H1 (cell line): ENCODE measurements around the gene HSD17B13. TPM values are rescaled to one million over a fixed set of nuclear protein-coding genes. Genes with fewer than 3 reads are reported as not detected.

Experiments
- CTCF ChIA-PET: fragments of 300-600 bp; sonication (Branson Sonifier 250); formaldehyde crosslinking; loops from one replicate; lab custom pipeline; 2021; ENCODE audit not compliant: partially characterized antibody; lab: Charles Lee
- POLR2A ChIA-PET: fragments of 300-600 bp; sonication (Branson Sonifier 250); formaldehyde crosslinking; loops from one replicate; lab custom pipeline; 2021; ENCODE audit warnings: inconsistent platforms; ENCODE audit not compliant: partially characterized antibody; lab: Charles Lee
- DNase-seq, 2 experiments: peaks; one replicate each; pipeline versions ENCODE4 v3.0.0 to v3.0.0-alpha.2; 2010 to 2022; ENCODE audit warnings: low spot score in 2 of 2, low read depth in 1 of 2, mixed read lengths in 1 of 2
- FAIRE-seq: peaks from 2 replicates; lab custom pipeline; 2011; peaks lifted over from hg19 to GRCh38; lab: Jason Lieb, UNC
- H2AFZ ChIP-seq: 2 replicates; pipeline ENCODE4 v1.8.1; 2012; ENCODE audit warnings: low read length, inconsistent platforms
- H2AK5ac ChIP-seq: 2 replicates; pipeline ENCODE4 v1.6.1; 2013; ENCODE audit warnings: low read depth, low read length
- H2BK120ac ChIP-seq: replicated peaks from 2 replicates; pipeline ENCODE3; 2013; ENCODE audit warnings: low read depth, low read length, inconsistent platforms
- H2BK12ac ChIP-seq: 2 replicates; pipeline ENCODE4 v1.6.1; 2013; ENCODE audit warnings: low read depth, low read length
- H2BK15ac ChIP-seq: 2 replicates; pipeline ENCODE4 v1.6.1; 2013; ENCODE audit warnings: low read length
- H2BK20ac ChIP-seq: 2 replicates; pipeline ENCODE4 v1.6.1; 2013; ENCODE audit warnings: low read length
- H2BK5ac ChIP-seq: 2 replicates; pipeline ENCODE4 v1.6.1; 2013; ENCODE audit warnings: low read depth, low read length
- H3K14ac ChIP-seq: 2 replicates; pipeline ENCODE4 v1.6.1; 2013; ENCODE audit warnings: inconsistent platforms; ENCODE audit not compliant: insufficient read length
- H3K18ac ChIP-seq: 2 replicates; pipeline ENCODE4 v1.6.1; 2013; ENCODE audit warnings: low read length; ENCODE audit errors: extremely low read depth
- H3K23ac ChIP-seq: 2 replicates; pipeline ENCODE4 v1.6.1; 2013; ENCODE audit warnings: inconsistent platforms; ENCODE audit not compliant: insufficient read length
- H3K23me2 ChIP-seq: 2 replicates; pipeline ENCODE4 v1.6.1; 2013; ENCODE audit warnings: low read depth, low read length
- H3K27ac ChIP-seq: 2 replicates; pipeline ENCODE4 v1.6.1; 2011; ENCODE audit warnings: low read depth, low read length, inconsistent platforms
- H3K27me3 ChIP-seq, 4 experiments: replicated peaks in 1 of 4; 1 replicate in 1 of 4; 2 replicates in 3 of 4; pipeline versions ENCODE4 v1.6.1 to v1.8.1; 2011 to 2013; ENCODE audit warnings: low read length in 3 of 4, mild to moderate bottlenecking in 3 of 4, inconsistent platforms in 2 of 4, mixed read lengths in 2 of 4, moderate library complexity in 1 of 4; ENCODE audit not compliant: control insufficient read depth in 3 of 4, insufficient read depth in 3 of 4; ENCODE audit errors: extremely low read depth in 1 of 4
- H3K36me3 ChIP-seq, 4 experiments: 2 replicates each; pipeline versions ENCODE4 v1.6.1 to v1.8.1; 2011 to 2013; ENCODE audit warnings: mild to moderate bottlenecking in 4 of 4, low read length in 3 of 4, moderate library complexity in 2 of 4, control low read depth in 1 of 4, inconsistent platforms in 1 of 4; ENCODE audit not compliant: insufficient read depth in 4 of 4, control insufficient read depth in 2 of 4
- H3K4ac ChIP-seq: replicated peaks from 2 replicates; pipeline ENCODE3; 2013; ENCODE audit warnings: low read length, low read depth, mixed read lengths, inconsistent platforms; ENCODE audit not compliant: insufficient read length
- H3K4me1 ChIP-seq, 4 experiments: replicated peaks in 1 of 4; 1 replicate in 1 of 4; 2 replicates in 3 of 4; pipeline versions ENCODE4 v1.6.1 to v1.8.1; 2011 to 2013; ENCODE audit warnings: low read length in 3 of 4, inconsistent platforms in 2 of 4, mixed read lengths in 1 of 4; ENCODE audit not compliant: insufficient read depth in 4 of 4, control insufficient read depth in 3 of 4
- H3K4me2 ChIP-seq, 2 experiments: 2 replicates each; pipeline versions ENCODE4 v1.6.1 to v1.8.1; 2011 to 2013; ENCODE audit warnings: low read depth in 2 of 2, low read length in 2 of 2, control low read depth in 1 of 2, inconsistent platforms in 1 of 2, mild to moderate bottlenecking in 1 of 2; ENCODE audit not compliant: insufficient read depth in 1 of 2
- H3K4me3 ChIP-seq, 4 experiments: fragments of 200-600, 300-600 bp in 1 of 4; sonication (generic), shearing (Covaris generic), sonication (Bioruptor Twin) in 1 of 4; 2 replicates each; pipeline versions ENCODE4 v1.5.1 to v1.8.1; 2011 to 2016; ENCODE audit warnings: low read length in 4 of 4, low read depth in 3 of 4, control low read depth in 2 of 4, inconsistent platforms in 2 of 4, mild to moderate bottlenecking in 2 of 4, mixed read lengths in 1 of 4, moderate library complexity in 1 of 4; ENCODE audit not compliant: insufficient read depth in 2 of 4; ENCODE audit errors: extremely low read depth in 1 of 4
- H3K56ac ChIP-seq: replicated peaks from 2 replicates; pipeline ENCODE3; 2013; ENCODE audit warnings: low read depth, mild to moderate bottlenecking, mixed read lengths, low read length, inconsistent platforms; ENCODE audit not compliant: insufficient read length
- H3K79me1 ChIP-seq: 2 replicates; pipeline ENCODE4 v1.6.1; 2013; ENCODE audit warnings: low read depth, low read length, control low read depth
- H3K79me2 ChIP-seq, 2 experiments: 2 replicates each; pipeline versions ENCODE4 v1.6.1 to v1.8.1; 2012 to 2013; ENCODE audit warnings: low read length in 2 of 2, mild to moderate bottlenecking in 2 of 2, inconsistent platforms in 1 of 2; ENCODE audit not compliant: insufficient read depth in 2 of 2, control insufficient read depth in 1 of 2
- H3K9ac ChIP-seq, 4 experiments: replicated peaks in 1 of 4; 1 replicate in 1 of 4; 2 replicates in 3 of 4; pipeline versions ENCODE4 v1.6.1 to v1.8.1; 2011 to 2013; ENCODE audit warnings: low read depth in 3 of 4, low read length in 3 of 4, control low read depth in 2 of 4, mild to moderate bottlenecking in 2 of 4, moderate library complexity in 2 of 4, inconsistent platforms in 1 of 4; ENCODE audit errors: extremely low read depth in 1 of 4
- H3K9me3 ChIP-seq, 2 experiments: 2 replicates each; pipeline versions ENCODE4 v1.6.1 to v1.8.1; 2012 to 2013; ENCODE audit warnings: mild to moderate bottlenecking in 2 of 2, moderate library complexity in 2 of 2, control low read depth in 1 of 2, inconsistent platforms in 1 of 2, low read depth in 1 of 2, low read length in 1 of 2, mixed read lengths in 1 of 2; ENCODE audit not compliant: insufficient read depth in 2 of 2
- H4K20me1 ChIP-seq, 2 experiments: replicated peaks in 1 of 2; 2 replicates each; pipeline versions ENCODE3 to v1.8.1; 2011 to 2013; ENCODE audit warnings: inconsistent platforms in 2 of 2, low read length in 2 of 2, mild to moderate bottlenecking in 1 of 2; ENCODE audit not compliant: insufficient read depth in 2 of 2, control insufficient read depth in 1 of 2
- H4K5ac ChIP-seq: 2 replicates; pipeline ENCODE4 v1.6.1; 2013; ENCODE audit warnings: low read length, low read depth, mixed read lengths, inconsistent platforms; ENCODE audit not compliant: insufficient read length
- H4K8ac ChIP-seq: 2 replicates; pipeline ENCODE4 v1.8.0; 2013; ENCODE audit warnings: mild to moderate bottlenecking, moderate library complexity, low read length, inconsistent platforms; ENCODE audit not compliant: insufficient read depth; ENCODE audit errors: extremely low read depth
- H4K91ac ChIP-seq: replicated peaks from 2 replicates; pipeline ENCODE3; 2013; ENCODE audit warnings: low read length, mixed read lengths, inconsistent platforms; ENCODE audit not compliant: insufficient read length
- ATF3 ChIP-seq: IDR thresholded peaks from 2 replicates; pipeline ENCODE4 v1.6.1; 2011; ENCODE audit warnings: low read depth, mild to moderate bottlenecking, low read length; ENCODE audit not compliant: insufficient read depth
- BCL11A ChIP-seq, 2 experiments: IDR thresholded peaks; one replicate each; pipeline ENCODE4 v1.6.1; 2011; ENCODE audit warnings: low read depth in 2 of 2, low read length in 2 of 2, mild to moderate bottlenecking in 2 of 2
- CEBPB ChIP-seq: IDR thresholded peaks from 2 replicates; pipeline ENCODE4 v1.6.1; 2012; ENCODE audit warnings: low read depth, low read length
- CHD2 ChIP-seq: IDR thresholded peaks from 2 replicates; pipeline ENCODE4 v1.6.1; 2012; ENCODE audit warnings: low read length, improper control_type of control experiment
- KDM5A ChIP-seq: fragments of 200-600 bp; IDR thresholded peaks from 2 replicates; pipeline ENCODE4 v1.7.1; 2012; ENCODE audit warnings: mild to moderate bottlenecking, low read length, inconsistent platforms, mixed read lengths
- MAX ChIP-seq: IDR thresholded peaks from 2 replicates; pipeline ENCODE4 v1.6.1; 2012; ENCODE audit warnings: inconsistent platforms
- RAD21 ChIP-seq, 2 experiments: IDR thresholded peaks in 1 of 2; conservative IDR thresholded peaks in 1 of 2; 2 replicates each; pipeline ENCODE4 v1.6.1; 2011; ENCODE audit warnings: low read depth in 2 of 2, low read length in 2 of 2, improper control_type of control experiment in 1 of 2, inconsistent platforms in 1 of 2, mild to moderate bottlenecking in 1 of 2, moderate library complexity in 1 of 2
- RXRA ChIP-seq: IDR thresholded peaks from 2 replicates; pipeline ENCODE4 v1.6.1; 2011; ENCODE audit warnings: low read depth, mild to moderate bottlenecking, low read length, moderate library complexity; ENCODE audit not compliant: insufficient read depth
- WGBS, 2 experiments: shearing (Covaris generic) in 1 of 2; methylation state at CpG; one replicate each; pipeline versions ENCODE4 v1.1.6 to v1.1.7; 2013 to 2015; ENCODE audit warnings: low lambda C conversion rate in 2 of 2, mixed read lengths in 2 of 2, inconsistent platforms in 1 of 2, low coverage in 1 of 2, missing lambda C conversion rate in 1 of 2; ENCODE audit not compliant: insufficient replicate concordance in 2 of 2, insufficient coverage in 1 of 2, insufficient read length in 1 of 2; ENCODE audit errors: extremely low coverage in 1 of 2, missing lambda C conversion rate in 1 of 2; 5-methylcytosine and 5-hydroxymethylcytosine counted together
- polyA plus RNA-seq, 7 experiments: library from polyadenylated mRNA; depleted of rRNA in 3 of 7; stranded (reverse) in 5 of 7; unstranded in 2 of 7; fragments of >200 nt in 5 of 7; fragments of 200-250 nt in 2 of 7; gene quantifications; 1 replicate in 5 of 7; 2 replicates in 1 of 7; 4 replicates in 1 of 7; pipeline versions ENCODE4 v1.2.1 to v1.2.3, GENCODE V29; 2011 to 2013; ENCODE audit warnings: missing spikeins in 2 of 7, mixed read lengths in 2 of 7
- total RNA-seq: library from RNA; stranded (reverse); fragmentation: NEBNext Ultra II Directional; extraction: Animal tissue kit (Norgen Biotek cat#: 25700); gene quantifications from 2 replicates; pipeline ENCODE4 v1.2.1, GENCODE V29; 2021

Gene HSD17B13
- total and polyA plus RNA-seq, 2 of the 8 experiments (the other 6 are each of a cell fraction or from before 2014, with no cell fraction given): 0.09 to 0.13 TPM

- no peak overlapping the region for H3K56ac ChIP-seq
- H3K4me2 ChIP-seq: no peak overlapping the region
- CTCF ChIA-PET: no interaction called here
- no peak overlapping the region for H3K4me3 ChIP-seq
- H3K9ac ChIP-seq: no peak overlapping the region
- no peak overlapping the region for H2BK20ac ChIP-seq
- whole genome bisulfite sequencing, 2 experiments: 82% methylated on average over 1 of the region's 1 CpG; no CpG with 5 or more reads in 1 of the 2 experiments
- no peak overlapping the region for H3K4ac ChIP-seq
- no peak overlapping the region for H2AFZ ChIP-seq
- no peak for TF ChIP-seq RXRA
- no peak for TF ChIP-seq CHD2
- no peak for TF ChIP-seq BCL11A (IDR thresholded peaks at IDR 0.05; ENCODE audit: low read depth in 2 of 2, low read length in 2 of 2)
- TF ChIP-seq KDM5A: no peak
- TF ChIP-seq RAD21 (IDR thresholded peaks at IDR 0.05 in 1 of 2, conservative IDR thresholded peaks at IDR 0.05 in 1 of 2; ENCODE audit: low read depth in 2 of 2, low read length in 2 of 2): no peak
- TF ChIP-seq ATF3: no peak
- TF ChIP-seq MAX: no peak
- no peak for TF ChIP-seq CEBPB
- no peak overlapping the region for H2AK5ac ChIP-seq
- POLR2A ChIA-PET: no interaction called here
- H3K27ac ChIP-seq: no peak overlapping the region
- no peak overlapping the region for H4K5ac ChIP-seq
- H3K27me3 ChIP-seq: no peaks in the 10 kb centered on the region
- H3K23me2 ChIP-seq: no peaks in the 10 kb centered on the region
- H3K36me3 ChIP-seq: no peaks in the 10 kb centered on the region
- FAIRE-seq (no peak), DNase-seq (no peak)
- no peaks in the 10 kb centered on the region for H3K9me3 ChIP-seq
- no peak overlapping the region for H3K23ac ChIP-seq
- H4K8ac ChIP-seq: no peak overlapping the region
- H3K4me1 ChIP-seq: no peaks in the 10 kb centered on the region
- no peak overlapping the region for H2BK5ac ChIP-seq
- no peak overlapping the region for H2BK120ac ChIP-seq
- no peaks in the 10 kb centered on the region for H4K20me1 ChIP-seq
- no peak overlapping the region for H2BK12ac ChIP-seq
- H3K14ac ChIP-seq: no peak overlapping the region
- H4K91ac ChIP-seq: no peak overlapping the region
- no peak overlapping the region for H2BK15ac ChIP-seq
- H3K79me1 ChIP-seq: no peaks in the 10 kb centered on the region
- H3K18ac ChIP-seq: no peak overlapping the region
- no peaks in the 10 kb centered on the region for H3K79me2 ChIP-seq
Measured at GRCh38 chr4:87317527-87317926, 5.2 kb downstream of the HSD17B13 start.
